PC-9 (cell line): ENCODE data around the gene CFAP74.

Source experiments
- CTCF ChIP-seq: fragments of 200-600 bp; sonication (generic); conservative IDR thresholded peaks from 2 replicates; pipeline ENCODE4 v1.6.1; 2017; ENCODE audit warnings: mixed run types, antibody characterized with exemption, mild to moderate bottlenecking, moderate library complexity
- EZH2 ChIP-seq: fragments of 200-600 bp; sonication (generic); IDR thresholded peaks from 2 replicates; pipeline ENCODE4 v1.8.0; 2017; ENCODE audit warnings: antibody characterized with exemption, low read depth

- TF ChIP-seq CTCF (no peak), EZH2 (no peak)
Observed at GRCh38 chr1:2029561-2029960, 26.0 kb upstream of the CFAP74 start.
